NT2/D1 (cell line): ENCODE measurements around the gene DNAJB8.

ENCODE experiments used
- SUZ12 ChIP-seq: IDR thresholded peaks from 2 replicates; pipeline ENCODE4 v1.6.1; 2011; ENCODE audit not compliant: insufficient read length, insufficient read depth; ENCODE audit errors: extremely low read depth
- ZNF274 ChIP-seq: IDR thresholded peaks from 2 replicates; pipeline ENCODE4 v1.6.1; 2011; ENCODE audit warnings: mild to moderate bottlenecking, low read depth, low read length

GRCh38 chr3:128471110-128471509, 4.4 kb upstream of the DNAJB8 start:
- TF ChIP-seq ZNF274 (no peak), SUZ12 (no peak)
